IMR-90 (cell line): ENCODE results near the gene KRT6B. TPM values are rescaled to one million over a fixed set of nuclear protein-coding genes. Genes with fewer than 3 reads are reported as not detected.
"Not testable (repeated sequence)": the region's sequence is repeated elsewhere in the genome, so short reads cannot be mapped to it uniquely, and the experiment has no call there.

ENCODE experiments used
- ATAC-seq: fragments of 200-7000 bp; cut with Tn5 transposase; 2 replicates; pipeline ENCODE4 v1.9.1; 2020; ENCODE audit warnings: low read depth, mild to moderate bottlenecking, moderate library complexity
- BruUV-seq: library from RNA; stranded (reverse); fragments of 400-500 nt; replicated peaks from 2 replicates; lab custom pipeline; 2021; lab: Mats Ljungman, UMichigan
- CTCF ChIA-PET: fragments of 300-600 bp; formaldehyde crosslinking; extraction: SDS; loops from one replicate; lab custom pipeline; 2021; ENCODE audit warnings: antibody characterized with exemption; lab: Yijun Ruan, JAX
- POLR2A ChIA-PET: fragments of 300-600 bp; sonication (Branson Sonifier 250); formaldehyde crosslinking; loops from one replicate; lab custom pipeline; 2022; ENCODE audit warnings: antibody characterized with exemption; ENCODE audit not compliant: unreplicated experiment; lab: Charles Lee
- DNase-seq: peaks from one replicate; pipeline ENCODE4 v3.0.0; 2013
- H2AFZ ChIP-seq: replicated peaks from 2 replicates; pipeline ENCODE3; 2013; ENCODE audit warnings: low read length, mild to moderate bottlenecking; ENCODE audit not compliant: poor library complexity
- H2AK5ac ChIP-seq: 2 replicates; pipeline ENCODE4 v1.6.1; 2013; ENCODE audit warnings: low read depth, low read length, inconsistent platforms
- H2AK9ac ChIP-seq: replicated peaks from 2 replicates; pipeline ENCODE3; 2013; ENCODE audit warnings: mild to moderate bottlenecking, low read depth, low read length, moderate library complexity; ENCODE audit not compliant: poor library complexity
- H2BK120ac ChIP-seq: 2 replicates; pipeline ENCODE4 v1.6.1; 2013; ENCODE audit warnings: low read depth, low read length, inconsistent platforms
- H2BK15ac ChIP-seq: 3 replicates; pipeline ENCODE4 v1.6.1; 2013; ENCODE audit warnings: low read depth, low read length, inconsistent platforms
- H2BK20ac ChIP-seq: 2 replicates; pipeline ENCODE4 v1.6.1; 2013; ENCODE audit warnings: low read depth, mild to moderate bottlenecking, inconsistent platforms, low read length, moderate library complexity
- H2BK5ac ChIP-seq: 2 replicates; pipeline ENCODE4 v1.6.1; 2013; ENCODE audit warnings: mild to moderate bottlenecking, low read depth, low read length, inconsistent platforms; ENCODE audit not compliant: poor library complexity, severe bottlenecking
- H3K14ac ChIP-seq: replicated peaks from 2 replicates; pipeline ENCODE4 v1.6.1; 2013; ENCODE audit warnings: low read depth, low read length, inconsistent platforms
- H3K18ac ChIP-seq: 2 replicates; pipeline ENCODE4 v1.6.1; 2013; ENCODE audit warnings: low read depth, low read length, control low read depth
- H3K23ac ChIP-seq: 2 replicates; pipeline ENCODE4 v1.6.1; 2013; ENCODE audit warnings: low read depth, low read length, inconsistent platforms
- H3K27ac ChIP-seq: 2 replicates; pipeline ENCODE4 v1.5.1; 2013; ENCODE audit warnings: mild to moderate bottlenecking, control low read depth, low read length; ENCODE audit not compliant: insufficient read depth
- H3K27me3 ChIP-seq: 2 replicates; pipeline ENCODE4 v1.6.1; 2013; ENCODE audit warnings: low read length; ENCODE audit not compliant: control insufficient read depth, insufficient read depth
- H3K36me3 ChIP-seq: 2 replicates; pipeline ENCODE4 v1.6.1; 2013; ENCODE audit warnings: low read length, mixed read lengths; ENCODE audit not compliant: control insufficient read depth, insufficient read depth
- H3K4ac ChIP-seq: 2 replicates; pipeline ENCODE4 v1.6.1; 2013; ENCODE audit warnings: low read depth, low read length, inconsistent platforms
- H3K4me1 ChIP-seq: 2 replicates; pipeline ENCODE4 v1.6.1; 2013; ENCODE audit warnings: low read length, mixed read lengths; ENCODE audit not compliant: control insufficient read depth, insufficient read depth
- H3K4me2 ChIP-seq: 2 replicates; pipeline ENCODE4 v1.6.1; 2013; ENCODE audit warnings: low read depth, mild to moderate bottlenecking, control low read depth, low read length, moderate library complexity
- H3K4me3 ChIP-seq: 2 replicates; pipeline ENCODE4 v1.5.1; 2013; ENCODE audit warnings: low read depth, mild to moderate bottlenecking, control low read depth, low read length, moderate library complexity; ENCODE audit not compliant: insufficient read depth
- H3K56ac ChIP-seq: 2 replicates; pipeline ENCODE4 v1.6.1; 2013; ENCODE audit warnings: low read length, inconsistent platforms; ENCODE audit not compliant: insufficient read depth; ENCODE audit errors: extremely low read depth
- H3K79me1 ChIP-seq, 2 experiments: 2 replicates each; pipeline ENCODE4 v1.6.1; 2013; ENCODE audit warnings: low read length in 2 of 2, inconsistent platforms in 1 of 2, low read depth in 1 of 2
- H3K9ac ChIP-seq: 2 replicates; pipeline ENCODE4 v1.6.1; 2013; ENCODE audit warnings: low read depth, low read length, control low read depth
- H3K9me1 ChIP-seq: 2 replicates; pipeline ENCODE4 v1.6.1; 2013; ENCODE audit warnings: low read length, inconsistent platforms; ENCODE audit not compliant: insufficient read depth
- H3K9me3 ChIP-seq: 2 replicates; pipeline ENCODE4 v1.6.1; 2013; ENCODE audit warnings: low read length; ENCODE audit not compliant: control insufficient read depth, insufficient read depth
- H4K20me1 ChIP-seq: 2 replicates; pipeline ENCODE4 v1.6.1; 2013; ENCODE audit warnings: low read length, inconsistent platforms; ENCODE audit not compliant: insufficient read depth
- H4K5ac ChIP-seq: 2 replicates; pipeline ENCODE4 v1.6.1; 2013; ENCODE audit warnings: mild to moderate bottlenecking, low read depth, low read length, control low read depth
- H4K8ac ChIP-seq, 2 experiments: 2 replicates each; pipeline ENCODE4 v1.6.1; 2013; ENCODE audit warnings: low read depth in 2 of 2, low read length in 2 of 2, control low read depth in 1 of 2, inconsistent platforms in 1 of 2
- H4K91ac ChIP-seq: 2 replicates; pipeline ENCODE4 v1.6.1; 2013; ENCODE audit warnings: low read depth, low read length, inconsistent platforms; ENCODE audit not compliant: insufficient read depth
- BHLHE40 ChIP-seq: fragments of 150-350 bp; IDR thresholded peaks from 2 replicates; pipeline ENCODE4 v1.6.1; 2016; ENCODE audit warnings: mild to moderate bottlenecking, low read depth, low read length
- CEBPB ChIP-seq: IDR thresholded peaks from 2 replicates; pipeline ENCODE4 v1.6.1; 2012; ENCODE audit warnings: low read depth, low read length, improper control_type of control experiment
- CHD1 ChIP-seq: IDR thresholded peaks from 2 replicates; pipeline ENCODE4 v1.6.1; 2012; ENCODE audit warnings: low read depth, low read length, improper control_type of control experiment
- MXI1 ChIP-seq: IDR thresholded peaks from 2 replicates; pipeline ENCODE4 v1.6.1; 2012; ENCODE audit warnings: low read depth, mild to moderate bottlenecking, low read length, moderate library complexity, borderline replicate concordance
- WGBS, 2 experiments: methylation state at CpG; one replicate each; pipeline versions ENCODE4 v1.1.5 to v1.1.7; 2013; ENCODE audit warnings: missing lambda C conversion rate in 2 of 2; ENCODE audit not compliant: insufficient read length in 1 of 2; ENCODE audit errors: extremely low coverage in 2 of 2; 5-methylcytosine and 5-hydroxymethylcytosine counted together
- dilution Hi-C: fragments of 300-500 bp; cut with HindIII; formaldehyde crosslinking; loops from one replicate; pipeline ENCODE4 v1.14.3; 2018; ENCODE audit warnings: low sequenced_read_pairs; ENCODE audit not compliant: unreplicated experiment
- in situ Hi-C: fragments of 300-500 bp; cut with MboI; formaldehyde crosslinking; loops from 3 replicates; pipeline ENCODE4 v1.14.3; 2019; ENCODE audit warnings: low sequenced_read_pairs, inconsistent platforms, mixed read lengths
- intact Hi-C: fragments of 100-400 bp; cut with micrococcal nuclease; formaldehyde crosslinking; loops from 2 replicates; pipeline ENCODE4 v1.10.0; 2022
- polyA plus RNA-seq, 3 experiments: library from polyadenylated mRNA; depleted of rRNA; stranded (reverse); fragments of >200 nt; gene quantifications; 2 replicates each; pipeline ENCODE4 v1.2.3, GENCODE V29; 2012; ENCODE audit warnings: low replicate concordance in 1 of 3
- total RNA-seq: library from RNA; depleted of rRNA; stranded (reverse); fragments of >200 nt; gene quantifications from 2 replicates; pipeline ENCODE4 v1.2.3, GENCODE V29; 2012

The KRT6B gene
- total and polyA plus RNA-seq, 2 of the 4 experiments (the other 2 are of a cell fraction) = not detected

DNA sequence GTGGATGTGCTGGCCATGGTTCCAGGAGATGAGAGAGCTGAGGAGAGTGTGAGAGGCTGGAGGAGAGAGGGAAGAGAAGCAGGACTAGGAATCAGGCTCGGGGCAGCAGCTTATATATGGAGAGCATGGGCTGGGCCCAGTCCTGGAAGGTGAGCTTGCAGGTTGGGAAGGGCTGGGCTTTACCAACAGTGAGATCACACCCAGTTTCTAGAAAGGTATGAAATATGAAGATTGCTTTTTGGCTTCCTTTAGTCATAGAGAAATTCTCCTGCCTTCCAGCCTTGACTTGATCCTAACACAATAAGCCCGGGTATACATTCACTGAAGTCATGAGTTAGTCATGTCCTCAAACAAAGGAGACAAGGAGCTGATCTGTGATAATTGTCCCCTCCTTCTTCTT is 41.2 kb upstream of the KRT6B start, which contains the start of gene KRT6A:
Gene KRT6A (minus strand): TSS at position 86 of the 400 bp plus-strand sequence. CDS start 69 bp downstream, at position 17.
- Histone ChIP-seq H3K27ac (no peak within 1 kb of the TSS), H3K9ac (no peak within 1 kb of the TSS), H2BK20ac (no peak within 1 kb of the TSS), H3K4me1 (no peaks in the 10 kb centered on the region), H3K9me1 (no peaks in the 10 kb centered on the region), H2AK5ac (no peak within 1 kb of the TSS), H3K36me3 (no peaks in the 10 kb centered on the region), H2AFZ (no peak within 1 kb of the TSS), H3K4me2 (no peak within 1 kb of the TSS), H4K5ac (no peak within 1 kb of the TSS), H3K27me3 (peaks cover 8% of the 10 kb centered on the region), H2BK120ac (no peak within 1 kb of the TSS), H2AK9ac (no peak within 1 kb of the TSS), H3K56ac (no peak within 1 kb of the TSS), H3K9me3 (no peaks in the 10 kb centered on the region), H3K4ac (no peak within 1 kb of the TSS), H2BK15ac (no peak within 1 kb of the TSS), H4K8ac (no peak within 1 kb of the TSS), H3K14ac (no peak within 1 kb of the TSS), H3K4me3 (no peak within 1 kb of the TSS), H3K18ac (no peak within 1 kb of the TSS), H4K91ac (no peak within 1 kb of the TSS), H2BK5ac (no peak within 1 kb of the TSS), H3K23ac (no peak within 1 kb of the TSS), H4K20me1 (no peaks in the 10 kb centered on the region), H3K79me1 (no peaks in the 10 kb centered on the region)
- POLR2A ChIA-PET = no interaction called here
- CTCF ChIA-PET = no interaction called here
- TF ChIP-seq BHLHE40 (no peak), MXI1 (no peak), CHD1 (no peak), CEBPB (no peak)
- in situ Hi-C loops (no loop called here), intact Hi-C loops (no loop called here), dilution Hi-C loops (no loop called here)
- ATAC-seq (no peak), DNase-seq (no peak)
- BruUV-seq = no TSS peak
- WGBS, 2 experiments = 83% methylated on average over 1 of the region's 2 CpGs; no CpG with 5 or more reads in 1 of the 2 experiments

DNA sequence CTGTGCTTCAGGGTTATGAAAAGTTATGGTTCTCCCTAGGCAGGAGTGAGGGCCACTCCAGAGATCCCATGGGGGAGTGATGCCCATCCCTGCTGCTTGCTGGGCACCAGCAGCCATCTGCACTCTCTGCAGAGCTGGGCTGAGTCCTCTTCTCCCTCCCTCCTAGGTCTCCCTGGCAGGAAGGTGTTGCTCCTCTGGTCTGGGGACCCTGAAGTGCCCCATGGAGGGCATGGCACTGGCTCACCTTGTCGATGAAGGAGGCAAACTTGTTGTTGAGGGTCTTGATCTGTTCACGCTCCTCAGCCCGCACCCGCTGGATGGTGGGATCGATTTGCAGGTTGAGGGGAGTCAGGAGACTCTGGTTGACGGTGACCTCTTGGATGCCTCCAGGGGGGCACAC is 40.5 kb upstream of the KRT6B start:
- H2AK5ac ChIP-seq, ATAC-seq, in situ Hi-C loops, H3K4me3 ChIP-seq, H4K20me1 ChIP-seq, H3K4ac ChIP-seq, H3K27ac ChIP-seq, H2BK120ac ChIP-seq, H2AK9ac ChIP-seq, H3K79me1 ChIP-seq, POLR2A ChIA-PET, H2BK5ac ChIP-seq, CTCF ChIA-PET, DNase-seq, H3K4me1 ChIP-seq, dilution Hi-C loops, H3K14ac ChIP-seq, BruUV-seq, H2BK20ac ChIP-seq, H3K9ac ChIP-seq, H3K18ac ChIP-seq, H4K5ac ChIP-seq, H3K9me1 ChIP-seq, H4K91ac ChIP-seq, H3K23ac ChIP-seq, H3K27me3 ChIP-seq, intact Hi-C loops, H3K56ac ChIP-seq, H2BK15ac ChIP-seq, H3K4me2 ChIP-seq, H3K36me3 ChIP-seq, H4K8ac ChIP-seq, H2AFZ ChIP-seq, H3K9me3 ChIP-seq: not testable (repeated sequence)
- WGBS, 2 experiments = 60% methylated on average over 1 of the region's 6 CpGs; no CpG with 5 or more reads in 1 of the 2 experiments
